Testis (tissue), 2 donors: ENCODE measurements around the gene SLC6A19.

ENCODE experiments used
- POLR2A ChIP-seq: fragments of 450-650 bp; IDR thresholded peaks from one replicate; pipeline ENCODE4 v1.6.1; 2017; ENCODE audit warnings: antibody characterized with exemption, mild to moderate bottlenecking, moderate library complexity
- TF ChIP-seq, protein P1 (sequence below), 3 experiments: fragments of 450-650 bp in 2 of 3; fragments of 200-600 bp in 1 of 3; sonication (generic) in 1 of 3; IDR thresholded peaks; one replicate each; pipeline ENCODE4 v1.5.1; 2016 to 2019; ENCODE audit warnings: antibody characterized with exemption in 3 of 3, mild to moderate bottlenecking in 2 of 3, moderate library complexity in 1 of 3

DNA sequence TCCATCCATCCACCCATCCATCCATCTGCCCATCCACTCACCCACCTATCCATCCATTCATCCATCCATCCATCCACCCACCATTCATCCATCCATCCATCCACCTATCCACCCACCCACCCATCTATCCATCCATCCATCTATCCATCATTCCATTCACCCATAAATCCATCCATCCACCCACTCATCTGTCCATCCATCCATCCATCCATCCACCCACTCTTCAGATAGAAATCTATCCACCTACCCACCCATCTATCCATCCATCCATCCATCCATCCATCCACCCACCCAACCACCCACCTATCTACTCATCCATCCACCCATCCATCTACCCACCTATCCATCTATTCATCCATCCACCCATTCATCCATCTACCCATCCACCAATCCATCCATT, 35.0 kb upstream of the SLC6A19 start:
- TF ChIP-seq, protein P1, sequence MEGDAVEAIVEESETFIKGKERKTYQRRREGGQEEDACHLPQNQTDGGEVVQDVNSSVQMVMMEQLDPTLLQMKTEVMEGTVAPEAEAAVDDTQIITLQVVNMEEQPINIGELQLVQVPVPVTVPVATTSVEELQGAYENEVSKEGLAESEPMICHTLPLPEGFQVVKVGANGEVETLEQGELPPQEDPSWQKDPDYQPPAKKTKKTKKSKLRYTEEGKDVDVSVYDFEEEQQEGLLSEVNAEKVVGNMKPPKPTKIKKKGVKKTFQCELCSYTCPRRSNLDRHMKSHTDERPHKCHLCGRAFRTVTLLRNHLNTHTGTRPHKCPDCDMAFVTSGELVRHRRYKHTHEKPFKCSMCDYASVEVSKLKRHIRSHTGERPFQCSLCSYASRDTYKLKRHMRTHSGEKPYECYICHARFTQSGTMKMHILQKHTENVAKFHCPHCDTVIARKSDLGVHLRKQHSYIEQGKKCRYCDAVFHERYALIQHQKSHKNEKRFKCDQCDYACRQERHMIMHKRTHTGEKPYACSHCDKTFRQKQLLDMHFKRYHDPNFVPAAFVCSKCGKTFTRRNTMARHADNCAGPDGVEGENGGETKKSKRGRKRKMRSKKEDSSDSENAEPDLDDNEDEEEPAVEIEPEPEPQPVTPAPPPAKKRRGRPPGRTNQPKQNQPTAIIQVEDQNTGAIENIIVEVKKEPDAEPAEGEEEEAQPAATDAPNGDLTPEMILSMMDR (IDR thresholded peaks at IDR 0.05): no peak
- TF ChIP-seq POLR2A: no peak
